Measurements from ENCODE around the gene USP6NL. TPM values are rescaled to one million over a fixed set of nuclear protein-coding genes. Genes with fewer than 3 reads are reported as not detected.
A peak's percentile ranks its signal among the peaks of the same experiment; 100 is the strongest.

The USP6NL gene
- polyA plus RNA-seq, 4 donors = 4.1 to 18.1 (median 6.5) TPM

DNA sequence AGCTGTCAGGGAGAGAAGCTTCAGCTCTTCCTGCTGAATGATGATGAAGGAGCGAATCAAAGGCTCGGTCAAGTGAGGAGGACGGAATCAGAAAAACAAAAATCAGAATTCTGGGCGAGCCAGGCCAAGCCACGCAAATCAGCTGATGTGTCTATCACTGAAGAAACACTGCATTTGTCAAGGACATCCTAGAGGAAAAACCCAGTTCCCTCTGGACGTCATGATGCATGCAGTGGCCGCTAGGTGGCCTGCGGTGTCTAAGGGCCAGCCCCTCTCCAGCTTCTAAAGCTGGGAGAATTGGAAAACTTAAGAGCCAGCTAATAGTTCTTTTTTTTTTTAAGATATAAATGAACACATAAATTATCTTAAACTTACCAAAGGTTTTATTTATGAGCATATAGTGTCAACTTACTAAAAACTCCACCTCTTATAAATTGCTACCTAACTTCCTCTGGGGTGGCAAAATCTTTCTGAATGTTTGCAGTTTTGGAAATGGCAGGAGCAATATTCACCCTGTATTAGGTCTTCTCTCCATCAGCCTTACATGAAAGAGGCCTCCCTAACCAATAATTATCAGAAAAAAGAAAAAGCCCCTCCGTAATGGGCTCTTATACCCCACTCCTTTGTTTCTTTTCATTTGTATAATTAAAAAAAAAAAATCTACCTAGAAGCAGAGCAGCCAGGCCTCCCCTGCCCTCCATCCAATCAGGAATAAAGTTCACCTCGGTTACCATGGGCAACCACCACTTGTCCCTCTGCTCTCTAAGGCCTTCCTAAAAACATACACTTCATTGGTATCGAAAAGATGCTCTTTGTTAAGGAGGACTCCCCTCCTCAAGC lies 186.8 kb downstream of the USP6NL start:
- Histone ChIP-seq H3K4me1 (ENCODE audit: control insufficient read depth in 3 of 3, insufficient read depth in 2 of 3, low read depth in 1 of 3, low read length in 2 of 3) (peaks cover 0 to 2% (median 0%) of the 10 kb centered on the region in 3 donors), H3K4me3 (ENCODE audit: low read depth in 1 of 3, low read length in 3 of 3) (no peak overlapping the region), H3K27me3 (ENCODE audit: control insufficient read depth in 3 of 3, insufficient read depth in 3 of 3, low read length in 3 of 3) (no peaks in the 10 kb centered on the region), H3K9me3 (ENCODE audit: control insufficient read depth in 2 of 2, insufficient read depth in 1 of 2, low read depth in 1 of 2, low read length in 1 of 2) (peaks cover 0 to 17% of the 10 kb centered on the region in 2 donors), H3K36me3 (ENCODE audit: control insufficient read depth in 3 of 3, insufficient read depth in 2 of 3, low read depth in 1 of 3, low read length in 3 of 3) (no peaks in the 10 kb centered on the region), H3K27ac (ENCODE audit: low read depth in 1 of 3, low read length in 2 of 3) (no peak overlapping the region)
- peak; percentile 42 to 53 for DNase-seq
- no peak for FAIRE-seq
- 35 to 44% (median 41%) methylated on average over 11 of the region's 11 CpGs for WGBS, 3 donors

DNA sequence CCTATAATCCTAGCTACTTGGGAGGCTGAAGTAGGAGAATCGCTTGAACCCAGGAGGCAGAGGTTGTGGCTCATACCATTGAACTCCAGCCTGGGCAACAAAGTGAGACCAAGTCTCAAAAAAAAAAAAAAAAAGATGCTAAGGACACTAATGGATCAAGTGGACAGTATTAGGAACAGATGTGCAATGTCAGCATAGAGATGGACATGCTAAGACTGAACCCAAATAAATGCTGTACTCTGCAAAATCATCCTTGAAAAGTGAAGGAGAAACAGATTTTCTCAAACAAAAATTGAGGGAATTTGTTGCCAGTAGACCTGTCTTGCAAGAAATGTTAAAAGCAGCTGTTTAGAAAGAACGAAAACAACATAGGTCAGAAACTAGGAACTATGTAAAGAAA lies 194.5 kb downstream of the USP6NL start:
- peaks cover 0 to 15% of the 10 kb centered on the region in 2 donors for H3K9me3 ChIP-seq (ENCODE audit: control insufficient read depth in 2 of 2, insufficient read depth in 1 of 2, low read depth in 1 of 2, low read length in 1 of 2)
- no peaks in the 10 kb centered on the region for H3K27me3 ChIP-seq (ENCODE audit: control insufficient read depth in 3 of 3, insufficient read depth in 3 of 3, low read length in 3 of 3)
- H3K27ac ChIP-seq (ENCODE audit: low read depth in 1 of 3, low read length in 2 of 3) = no peak overlapping the region
- H3K36me3 ChIP-seq (ENCODE audit: control insufficient read depth in 3 of 3, insufficient read depth in 2 of 3, low read depth in 1 of 3, low read length in 3 of 3) = no peaks in the 10 kb centered on the region
- H3K4me1 ChIP-seq (ENCODE audit: control insufficient read depth in 3 of 3, insufficient read depth in 2 of 3, low read depth in 1 of 3, low read length in 2 of 3) = no peaks in the 10 kb centered on the region
- no peak overlapping the region for H3K4me3 ChIP-seq (ENCODE audit: low read depth in 1 of 3, low read length in 3 of 3)
- no peak for DNase-seq
- FAIRE-seq = no peak
- WGBS, 3 donors = 71 to 84% (median 75%) methylated on average over 2 of the region's 2 CpGs

DNA sequence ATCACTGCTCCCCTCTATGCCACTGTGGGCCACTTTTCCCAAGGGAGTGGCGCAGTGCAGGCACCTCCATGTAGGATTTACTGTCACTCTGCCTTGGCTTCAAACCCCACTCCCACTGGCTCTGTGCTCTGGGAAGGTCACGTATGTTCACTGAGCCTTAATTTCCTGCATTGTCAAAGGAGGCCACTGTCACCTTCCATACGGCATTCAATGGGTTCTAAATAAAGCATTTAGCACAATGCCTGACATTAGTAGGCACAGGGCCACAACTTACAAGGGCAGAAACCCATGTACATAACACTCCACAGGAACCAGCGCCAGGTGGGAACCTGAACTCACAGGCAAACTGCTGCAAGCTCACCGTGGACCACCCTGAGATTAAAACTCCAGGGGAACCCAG lies 196.4 kb downstream of the USP6NL start:
- WGBS, 3 donors = 72 to 80% (median 78%) methylated on average over 5 of the region's 5 CpGs
- H3K27ac ChIP-seq (ENCODE audit: low read depth in 1 of 3, low read length in 2 of 3) = no peak overlapping the region
- DNase-seq (no peak), FAIRE-seq (no peak)
- H3K36me3 ChIP-seq (ENCODE audit: control insufficient read depth in 3 of 3, insufficient read depth in 2 of 3, low read depth in 1 of 3, low read length in 3 of 3) = no peaks in the 10 kb centered on the region
- H3K9me3 ChIP-seq (ENCODE audit: control insufficient read depth in 2 of 2, insufficient read depth in 1 of 2, low read depth in 1 of 2, low read length in 1 of 2) = peaks cover 0 to 12% of the 10 kb centered on the region in 2 donors
- no peak overlapping the region for H3K4me3 ChIP-seq (ENCODE audit: low read depth in 1 of 3, low read length in 3 of 3)
- no peaks in the 10 kb centered on the region for H3K4me1 ChIP-seq (ENCODE audit: control insufficient read depth in 3 of 3, insufficient read depth in 2 of 3, low read depth in 1 of 3, low read length in 2 of 3)
- no peaks in the 10 kb centered on the region for H3K27me3 ChIP-seq (ENCODE audit: control insufficient read depth in 3 of 3, insufficient read depth in 3 of 3, low read length in 3 of 3)

DNA sequence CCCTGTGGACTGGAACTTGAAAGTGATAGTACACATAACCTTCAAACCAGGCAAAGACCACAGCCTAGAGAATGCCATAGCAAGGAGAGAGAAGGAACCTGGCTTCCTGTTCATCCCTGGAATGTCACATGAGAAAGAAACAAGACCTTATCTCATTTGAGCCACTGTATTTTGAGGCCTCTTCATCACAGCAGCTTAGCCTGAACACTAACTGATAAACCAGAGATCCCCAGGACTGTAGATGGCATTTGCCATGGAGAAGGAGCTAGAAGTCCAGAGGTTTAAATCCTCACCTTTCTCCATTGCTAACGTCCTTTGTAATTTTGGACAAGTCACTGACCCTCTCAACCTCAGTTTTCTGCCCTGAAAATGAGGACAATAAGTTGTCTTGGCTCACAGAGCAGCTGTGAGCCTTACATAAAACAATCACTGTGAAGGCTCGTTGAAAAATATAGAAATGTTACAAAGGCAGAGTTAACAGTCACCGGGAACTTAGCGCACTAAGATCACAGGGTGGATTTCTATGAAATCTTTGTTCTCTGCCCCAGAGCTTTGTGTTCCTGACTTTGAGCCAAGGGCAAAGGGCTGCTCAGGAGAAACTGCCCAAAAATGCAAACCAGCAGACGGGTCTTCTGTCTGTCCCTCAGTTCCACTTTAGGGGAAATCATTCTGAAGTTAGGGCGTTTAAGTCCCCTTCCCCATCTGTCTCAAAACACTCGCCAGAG lies 197.0 kb downstream of the USP6NL start:
- WGBS, 3 donors = 23 to 57% (median 43%) methylated on average over 7 of the region's 7 CpGs
- no peaks in the 10 kb centered on the region for H3K27me3 ChIP-seq (ENCODE audit: control insufficient read depth in 3 of 3, insufficient read depth in 3 of 3, low read length in 3 of 3)
- H3K4me3 ChIP-seq (ENCODE audit: low read depth in 1 of 3, low read length in 3 of 3) = no peak overlapping the region
- no peaks in the 10 kb centered on the region for H3K36me3 ChIP-seq (ENCODE audit: control insufficient read depth in 3 of 3, insufficient read depth in 2 of 3, low read depth in 1 of 3, low read length in 3 of 3)
- FAIRE-seq (no peak), DNase-seq (no peak)
- no peaks in the 10 kb centered on the region for H3K4me1 ChIP-seq (ENCODE audit: control insufficient read depth in 3 of 3, insufficient read depth in 2 of 3, low read depth in 1 of 3, low read length in 2 of 3)
- H3K9me3 ChIP-seq (ENCODE audit: control insufficient read depth in 2 of 2, insufficient read depth in 1 of 2, low read depth in 1 of 2, low read length in 1 of 2) = peaks cover 0 to 12% of the 10 kb centered on the region in 2 donors
- H3K27ac ChIP-seq (ENCODE audit: low read depth in 1 of 3, low read length in 2 of 3) = no peak overlapping the region

DNA sequence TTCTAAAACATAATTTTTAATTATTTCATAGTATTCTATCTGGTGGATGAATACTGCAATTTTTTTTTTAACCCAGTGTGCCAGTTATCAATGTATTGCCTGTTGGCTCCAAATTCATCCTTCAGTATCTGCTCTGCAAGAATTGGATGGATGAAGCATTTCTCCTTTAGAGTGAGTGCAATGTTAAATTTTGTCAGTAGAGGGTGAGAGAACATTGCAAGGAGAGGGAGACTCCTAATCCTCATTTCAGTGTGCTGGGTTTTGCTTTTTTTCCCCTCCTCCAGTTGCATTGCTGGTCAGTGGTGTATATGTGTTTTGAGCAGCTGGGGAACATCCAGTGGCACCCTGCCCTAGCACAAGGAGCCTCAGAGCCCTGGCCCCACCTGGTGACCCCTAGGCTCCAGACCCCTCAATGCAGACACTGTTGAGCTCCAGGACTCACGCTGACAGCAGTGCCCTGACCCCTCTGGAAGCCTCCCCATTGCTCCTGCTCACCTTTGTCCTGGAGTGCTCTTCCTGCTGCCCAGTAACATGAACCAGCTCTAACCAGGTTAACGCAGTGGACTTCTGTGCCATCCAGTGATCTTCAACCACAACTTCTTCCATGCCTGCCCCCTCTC lies 199.4 kb downstream of the USP6NL start:
- 82 to 96% (median 89%) methylated on average over 2 of the region's 2 CpGs for WGBS, 3 donors
- H3K27ac ChIP-seq (ENCODE audit: low read depth in 1 of 3, low read length in 2 of 3) = no peak overlapping the region
- no peaks in the 10 kb centered on the region for H3K4me1 ChIP-seq (ENCODE audit: control insufficient read depth in 3 of 3, insufficient read depth in 2 of 3, low read depth in 1 of 3, low read length in 2 of 3)
- DNase-seq (no peak), FAIRE-seq (no peak)
- peaks cover 0 to 12% of the 10 kb centered on the region in 2 donors for H3K9me3 ChIP-seq (ENCODE audit: control insufficient read depth in 2 of 2, insufficient read depth in 1 of 2, low read depth in 1 of 2, low read length in 1 of 2)
- H3K27me3 ChIP-seq (ENCODE audit: control insufficient read depth in 3 of 3, insufficient read depth in 3 of 3, low read length in 3 of 3) = no peaks in the 10 kb centered on the region
- no peaks in the 10 kb centered on the region for H3K36me3 ChIP-seq (ENCODE audit: control insufficient read depth in 3 of 3, insufficient read depth in 2 of 3, low read depth in 1 of 3, low read length in 3 of 3)
- no peak overlapping the region for H3K4me3 ChIP-seq (ENCODE audit: low read depth in 1 of 3, low read length in 3 of 3)

DNA sequence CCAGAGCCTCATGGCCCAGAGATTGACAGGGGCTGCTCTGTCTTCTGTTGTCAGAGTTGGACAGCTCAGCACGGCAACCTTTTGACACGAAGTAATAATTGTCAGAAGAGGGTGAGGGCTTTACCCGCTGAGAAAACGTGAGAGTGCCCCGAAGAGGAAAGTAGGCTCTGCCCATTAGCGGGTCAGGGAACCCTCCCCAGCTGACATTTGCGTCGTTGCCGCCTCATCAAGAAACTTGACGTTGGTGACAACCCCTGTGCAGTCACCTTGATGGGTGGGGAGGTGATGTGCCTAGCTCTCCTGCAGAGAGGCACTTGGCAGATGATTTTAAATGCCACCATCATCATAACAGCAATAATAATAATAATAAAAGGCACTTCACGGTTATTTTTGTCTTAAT lies 202.1 kb downstream of the USP6NL start:
- 64 to 74% (median 71%) methylated on average over 11 of the region's 11 CpGs for WGBS, 3 donors
- Histone ChIP-seq H3K27me3 (ENCODE audit: control insufficient read depth in 3 of 3, insufficient read depth in 3 of 3, low read length in 3 of 3) (no peaks in the 10 kb centered on the region), H3K36me3 (ENCODE audit: control insufficient read depth in 3 of 3, insufficient read depth in 2 of 3, low read depth in 1 of 3, low read length in 3 of 3) (no peaks in the 10 kb centered on the region), H3K4me3 (ENCODE audit: low read depth in 1 of 3, low read length in 3 of 3) (no peak overlapping the region), H3K9me3 (ENCODE audit: control insufficient read depth in 2 of 2, insufficient read depth in 1 of 2, low read depth in 1 of 2, low read length in 1 of 2) (peaks cover 0 to 12% of the 10 kb centered on the region in 2 donors), H3K27ac (ENCODE audit: low read depth in 1 of 3, low read length in 2 of 3) (no peak overlapping the region), H3K4me1 (ENCODE audit: control insufficient read depth in 3 of 3, insufficient read depth in 2 of 3, low read depth in 1 of 3, low read length in 2 of 3) (no peaks in the 10 kb centered on the region)
- DNase-seq (no peak), FAIRE-seq (no peak)

DNA sequence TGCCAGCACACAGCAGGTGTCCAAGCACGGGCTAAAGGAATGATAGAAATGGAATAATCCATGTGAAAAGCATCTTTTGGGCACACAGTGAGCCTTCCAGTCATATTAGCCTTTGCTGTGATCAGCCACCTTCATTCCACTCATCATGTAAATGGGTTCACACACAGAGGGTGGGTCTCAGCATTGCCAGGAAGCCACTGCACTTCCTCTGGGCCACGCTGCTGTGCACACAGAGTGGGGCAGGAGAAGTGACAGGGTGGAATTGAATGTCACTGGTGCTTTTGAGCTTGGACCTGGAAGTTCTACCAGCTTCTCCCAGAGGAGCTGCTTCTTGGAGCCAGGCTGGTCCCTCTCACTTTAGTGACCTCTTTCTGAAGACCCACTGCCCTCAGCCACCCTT lies 203.5 kb downstream of the USP6NL start:
- H3K36me3 ChIP-seq (ENCODE audit: control insufficient read depth in 3 of 3, insufficient read depth in 2 of 3, low read depth in 1 of 3, low read length in 3 of 3) = no peaks in the 10 kb centered on the region
- H3K4me3 ChIP-seq (ENCODE audit: low read depth in 1 of 3, low read length in 3 of 3) = no peak overlapping the region
- no peak for FAIRE-seq
- H3K9me3 ChIP-seq (ENCODE audit: control insufficient read depth in 2 of 2, insufficient read depth in 1 of 2, low read depth in 1 of 2, low read length in 1 of 2) = peaks cover 0 to 8% of the 10 kb centered on the region in 2 donors
- H3K27me3 ChIP-seq (ENCODE audit: control insufficient read depth in 3 of 3, insufficient read depth in 3 of 3, low read length in 3 of 3) = no peaks in the 10 kb centered on the region
- WGBS, 3 donors = 43 to 67% (median 47%) methylated on average over 2 of the region's 2 CpGs
- H3K4me1 ChIP-seq (ENCODE audit: control insufficient read depth in 3 of 3, insufficient read depth in 2 of 3, low read depth in 1 of 3, low read length in 2 of 3) = no peaks in the 10 kb centered on the region
- H3K27ac ChIP-seq (ENCODE audit: low read depth in 1 of 3, low read length in 2 of 3) = no peak overlapping the region
- peak in 1 of 2 donors; percentile 3 for DNase-seq

DNA sequence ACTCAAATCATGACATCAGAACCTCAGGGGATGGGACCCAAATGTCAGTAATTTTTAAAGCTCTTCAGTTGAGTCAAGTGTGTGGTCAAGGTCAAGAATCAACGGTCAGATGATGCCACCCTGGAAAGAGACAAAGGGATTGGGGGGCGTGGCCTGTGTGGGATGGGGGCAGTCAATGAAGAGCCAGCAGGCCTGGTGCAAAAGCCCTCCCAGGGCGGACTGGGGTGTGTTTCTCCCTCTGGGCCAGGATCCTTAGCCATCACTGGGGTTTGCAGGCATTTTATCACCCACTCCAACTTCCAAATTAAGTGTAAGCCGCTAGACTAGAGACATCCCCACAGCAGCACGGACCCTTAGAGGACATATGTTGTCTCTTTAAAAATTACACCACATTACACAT lies 204.7 kb downstream of the USP6NL start:
- DNase-seq (no peak), FAIRE-seq (no peak)
- Histone ChIP-seq H3K4me3 (ENCODE audit: low read depth in 1 of 3, low read length in 3 of 3) (no peak overlapping the region), H3K4me1 (ENCODE audit: control insufficient read depth in 3 of 3, insufficient read depth in 2 of 3, low read depth in 1 of 3, low read length in 2 of 3) (no peaks in the 10 kb centered on the region), H3K9me3 (ENCODE audit: control insufficient read depth in 2 of 2, insufficient read depth in 1 of 2, low read depth in 1 of 2, low read length in 1 of 2) (no peaks in the 10 kb centered on the region), H3K36me3 (ENCODE audit: control insufficient read depth in 3 of 3, insufficient read depth in 2 of 3, low read depth in 1 of 3, low read length in 3 of 3) (no peaks in the 10 kb centered on the region), H3K27me3 (ENCODE audit: control insufficient read depth in 3 of 3, insufficient read depth in 3 of 3, low read length in 3 of 3) (no peaks in the 10 kb centered on the region), H3K27ac (ENCODE audit: low read depth in 1 of 3, low read length in 2 of 3) (no peak overlapping the region)
- 61 to 84% (median 72%) methylated on average over 5 of the region's 5 CpGs for WGBS, 3 donors
